Measurements from ENCODE around the gene ATF7IP2. TPM values are rescaled to one million over a fixed set of nuclear protein-coding genes. Genes with fewer than 3 reads are reported as not detected.

Gene ATF7IP2
- total RNA-seq (2022; extraction: Qiagen RNA extraction; ENCODE audit: low read depth), result 9.4 to 12.8 TPM (median 12.7 TPM) in 5 replicates

GRCh38 chr16:10385725-10386516 is at the start of gene ATF7IP2:
TSS of gene ATF7IP2 (plus strand) at chr16:10386061. CDS start at chr16:10430621, 44,560 bp downstream.

Other genes starting within 250 kb of the ATF7IP2 start
- 0.02 TPM in 3 of 5 replicates, not detected in the others for gene GRIN2A, start 203.6 kb upstream of the ATF7IP2 start, total RNA-seq (2022; extraction: Qiagen RNA extraction; ENCODE audit: low read depth)
- 21.9 to 35.6 TPM (median 31.5 TPM) in 5 replicates for gene EMP2, start 194.5 kb downstream of the ATF7IP2 start, total RNA-seq (2022; extraction: Qiagen RNA extraction; ENCODE audit: low read depth)

Measured in A549 treated with GW870086 at 1 μM for 4 hours (cell line).